GM12872 (cell line): ENCODE results near the gene PLEKHM3.

Experiments
- CTCF ChIP-seq: IDR thresholded peaks from 3 replicates; pipeline ENCODE4 v1.5.1; 2011; ENCODE audit warnings: low read depth, mild to moderate bottlenecking, low read length, moderate library complexity; ENCODE audit not compliant: insufficient read depth

PLEKHM3 gene

GRCh38 chr2:207777124-207777523 lies 248.2 kb downstream of the PLEKHM3 start:
- TF ChIP-seq CTCF = no peak

- no peak for TF ChIP-seq CTCF
Measured at GRCh38 chr2:207775473-207775872, 249.9 kb downstream of the PLEKHM3 start.

GRCh38 chr2:207772844-207773205 lies 252.5 kb downstream of the PLEKHM3 start:
- no peak for TF ChIP-seq CTCF

- no peak for TF ChIP-seq CTCF
Measured at GRCh38 chr2:207772081-207772843, 253.1 kb downstream of the PLEKHM3 start.

GRCh38 chr2:207771421-207771820 lies 253.9 kb downstream of the PLEKHM3 start:
- no peak for TF ChIP-seq CTCF
